ENCODE results near the gene PARN.

DNA sequence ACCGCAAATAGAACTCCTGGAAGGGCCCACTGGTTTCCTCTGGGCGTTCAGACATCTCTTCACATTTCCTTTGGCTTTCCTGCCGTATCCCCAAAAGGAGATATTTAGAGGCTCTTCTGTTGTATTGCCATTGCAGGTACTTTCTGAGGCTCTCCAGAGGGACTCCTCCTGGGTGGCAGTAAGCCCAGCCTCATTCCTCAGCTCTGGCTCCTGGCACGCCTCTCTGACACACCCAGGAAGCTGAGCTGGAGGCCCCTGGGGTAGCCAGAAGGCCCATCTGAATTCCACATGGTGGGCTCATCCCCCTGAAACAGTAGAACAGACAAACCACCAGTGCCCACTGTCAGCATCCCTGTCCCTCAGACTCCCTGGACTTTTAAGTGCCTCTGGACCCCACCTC lies 206.7 kb downstream of the PARN start:
- TF ChIP-seq, protein P1, sequence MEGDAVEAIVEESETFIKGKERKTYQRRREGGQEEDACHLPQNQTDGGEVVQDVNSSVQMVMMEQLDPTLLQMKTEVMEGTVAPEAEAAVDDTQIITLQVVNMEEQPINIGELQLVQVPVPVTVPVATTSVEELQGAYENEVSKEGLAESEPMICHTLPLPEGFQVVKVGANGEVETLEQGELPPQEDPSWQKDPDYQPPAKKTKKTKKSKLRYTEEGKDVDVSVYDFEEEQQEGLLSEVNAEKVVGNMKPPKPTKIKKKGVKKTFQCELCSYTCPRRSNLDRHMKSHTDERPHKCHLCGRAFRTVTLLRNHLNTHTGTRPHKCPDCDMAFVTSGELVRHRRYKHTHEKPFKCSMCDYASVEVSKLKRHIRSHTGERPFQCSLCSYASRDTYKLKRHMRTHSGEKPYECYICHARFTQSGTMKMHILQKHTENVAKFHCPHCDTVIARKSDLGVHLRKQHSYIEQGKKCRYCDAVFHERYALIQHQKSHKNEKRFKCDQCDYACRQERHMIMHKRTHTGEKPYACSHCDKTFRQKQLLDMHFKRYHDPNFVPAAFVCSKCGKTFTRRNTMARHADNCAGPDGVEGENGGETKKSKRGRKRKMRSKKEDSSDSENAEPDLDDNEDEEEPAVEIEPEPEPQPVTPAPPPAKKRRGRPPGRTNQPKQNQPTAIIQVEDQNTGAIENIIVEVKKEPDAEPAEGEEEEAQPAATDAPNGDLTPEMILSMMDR (IDR thresholded peaks at IDR 0.05; ENCODE audit: low read depth, low read length, poor library complexity, severe bottlenecking) = no peak
- TF ChIP-seq EZH2phosphoT487 (IDR thresholded peaks at IDR 0.05; ENCODE audit: borderline replicate concordance, low read length) = no peak

All from DOHH2 (cell line).